Hindlimb muscle (tissue), 1 donor: Measurements from ENCODE around the gene RHOF. TPM values are rescaled to one million over a fixed set of nuclear protein-coding genes. Genes with fewer than 3 reads are reported as not detected.
A peak's percentile ranks its signal among the peaks of the same experiment; 100 is the strongest.

ENCODE experiments used
- DNase-seq: peaks from one replicate; pipeline ENCODE4 v3.0.0-alpha.2; 2013
- polyA plus RNA-seq: library from polyadenylated mRNA; unstranded; fragments of 120-200 nt; gene quantifications from one replicate; pipeline ENCODE4 v1.2.1, GENCODE V29; 2013; ENCODE audit not compliant: insufficient read length

RHOF gene
- polyA plus RNA-seq, 1 donor, result 3.7 TPM

DNA sequence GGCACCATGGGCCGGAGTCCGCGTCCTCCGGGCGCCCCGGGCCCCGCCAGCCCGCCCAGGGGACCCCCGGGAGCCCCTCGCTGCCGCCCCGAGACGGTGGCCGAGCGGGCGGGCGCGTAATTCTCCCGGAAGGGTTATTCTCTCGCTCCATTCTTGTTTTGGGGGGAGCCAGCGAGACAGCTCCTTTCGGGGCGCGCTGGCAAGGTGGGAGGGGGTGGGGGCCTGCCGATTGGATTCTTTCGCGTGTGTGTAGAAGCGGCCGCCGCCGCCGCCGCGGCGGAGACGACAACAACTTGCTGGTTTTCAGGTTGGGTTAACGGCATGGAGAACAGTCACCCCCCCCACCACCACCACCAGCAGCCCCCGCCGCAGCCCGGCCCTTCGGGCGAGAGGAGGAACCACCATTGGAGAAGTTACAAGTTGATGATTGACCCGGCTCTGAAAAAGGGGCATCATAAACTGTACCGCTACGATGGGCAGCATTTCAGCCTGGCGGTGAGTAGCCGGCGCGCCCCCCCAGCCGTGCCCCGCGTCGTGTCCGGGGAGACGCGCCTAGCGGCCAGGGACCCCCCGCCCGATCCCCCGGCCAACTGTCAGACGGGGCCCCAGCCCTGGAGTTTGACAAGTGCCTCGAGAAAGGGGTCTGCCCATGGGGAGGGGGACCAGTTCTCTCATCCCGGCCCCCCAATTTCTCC is 11.1 kb upstream of the RHOF start:
- DNase-seq, result no peak

DNA sequence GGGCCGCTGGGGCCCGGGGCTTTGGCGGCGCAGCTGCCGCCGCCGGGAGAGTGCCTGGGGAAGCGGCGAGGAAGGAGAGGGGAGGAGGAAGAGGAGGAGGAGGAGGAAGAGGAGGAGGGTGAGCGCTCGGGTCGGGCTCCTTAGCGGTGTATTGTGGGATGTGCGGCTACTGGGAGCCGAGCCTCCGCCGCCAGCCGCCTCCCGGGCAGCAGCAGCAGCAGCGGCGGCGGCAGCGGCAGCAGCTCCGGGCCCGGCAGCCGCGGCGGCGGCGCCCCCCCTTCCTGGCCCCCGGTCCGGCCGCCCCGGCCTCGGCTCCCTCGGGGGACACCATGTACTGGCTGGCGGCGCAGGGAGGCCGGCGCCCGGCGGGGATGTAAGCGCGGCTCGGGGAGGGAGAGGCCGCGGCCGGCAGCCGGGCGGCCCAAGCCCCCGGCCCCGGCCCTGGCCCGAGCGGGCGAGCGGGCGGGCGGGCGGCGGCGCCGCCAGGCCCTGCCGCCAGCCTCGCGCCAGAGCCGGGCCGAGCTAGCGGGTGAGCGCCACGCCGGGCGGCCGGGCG is 10.5 kb upstream of the RHOF start, which contains the start of gene SETD1B:
Gene SETD1B, plus strand, starts transcription at position 149 of the 556 bp plus-strand sequence. CDS start 729 bp downstream, outside the sequence.
- DNase-seq, result no peak

DNA sequence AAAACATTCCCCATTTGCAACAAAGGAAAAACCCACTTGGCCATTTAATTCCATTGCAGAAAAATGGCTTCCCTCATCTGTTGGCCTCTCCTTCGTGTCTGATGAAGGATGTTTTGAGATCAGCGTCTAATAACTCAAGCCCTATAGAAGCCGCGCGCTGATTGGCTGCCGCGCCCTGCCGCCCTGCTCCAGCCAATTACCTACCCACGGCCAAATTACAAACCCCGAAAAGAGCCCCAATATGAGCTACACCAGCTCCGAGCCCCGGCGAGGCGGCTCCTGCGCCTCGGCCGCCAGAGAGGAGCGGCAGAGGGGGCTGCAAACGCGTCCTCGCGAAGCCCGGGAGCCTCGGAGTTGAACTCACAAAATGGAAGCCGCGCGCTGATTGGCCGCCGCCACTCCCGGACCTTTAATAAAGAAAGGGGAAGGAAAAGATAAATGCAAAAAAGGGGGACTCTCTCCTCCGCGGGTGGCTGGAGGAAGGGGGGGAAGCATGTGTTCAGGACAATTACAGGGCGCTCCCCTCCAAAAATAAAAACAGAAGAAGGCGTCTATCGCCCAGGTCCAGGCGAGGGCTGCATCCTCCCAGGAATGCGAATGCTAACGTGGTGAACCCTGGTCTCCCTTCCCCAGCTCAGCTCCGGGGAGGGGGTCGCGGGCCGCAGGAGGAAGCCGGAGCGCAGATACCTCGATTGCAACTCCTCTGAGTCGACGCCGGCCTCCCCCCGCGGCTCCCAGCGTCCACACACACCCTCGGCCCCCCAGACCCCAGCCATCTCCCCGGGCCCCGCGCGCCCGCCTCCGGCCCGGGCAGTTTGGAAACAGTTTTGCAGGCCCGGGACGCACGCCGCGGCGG is 9.6 kb upstream of the RHOF start:
- DNase-seq, result peak; percentile 95

DNA sequence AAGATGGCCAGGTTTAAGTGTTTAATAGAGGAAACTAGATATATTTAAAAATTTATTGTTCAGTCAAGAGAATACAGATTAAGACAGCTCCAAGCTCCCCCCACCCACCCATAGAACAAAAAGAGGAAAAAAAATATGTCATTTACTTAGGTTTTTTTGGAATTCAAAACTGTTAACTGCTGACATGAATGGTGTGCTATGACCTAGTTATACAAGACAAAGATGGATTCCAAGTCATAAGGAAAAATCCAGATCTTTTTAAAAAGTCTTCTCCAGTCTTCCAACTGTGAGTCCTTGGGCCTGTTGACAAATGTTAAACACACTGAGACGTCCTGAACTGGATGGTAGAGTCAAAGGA is 9.0 kb upstream of the RHOF start:
- DNase-seq, result no peak

DNA sequence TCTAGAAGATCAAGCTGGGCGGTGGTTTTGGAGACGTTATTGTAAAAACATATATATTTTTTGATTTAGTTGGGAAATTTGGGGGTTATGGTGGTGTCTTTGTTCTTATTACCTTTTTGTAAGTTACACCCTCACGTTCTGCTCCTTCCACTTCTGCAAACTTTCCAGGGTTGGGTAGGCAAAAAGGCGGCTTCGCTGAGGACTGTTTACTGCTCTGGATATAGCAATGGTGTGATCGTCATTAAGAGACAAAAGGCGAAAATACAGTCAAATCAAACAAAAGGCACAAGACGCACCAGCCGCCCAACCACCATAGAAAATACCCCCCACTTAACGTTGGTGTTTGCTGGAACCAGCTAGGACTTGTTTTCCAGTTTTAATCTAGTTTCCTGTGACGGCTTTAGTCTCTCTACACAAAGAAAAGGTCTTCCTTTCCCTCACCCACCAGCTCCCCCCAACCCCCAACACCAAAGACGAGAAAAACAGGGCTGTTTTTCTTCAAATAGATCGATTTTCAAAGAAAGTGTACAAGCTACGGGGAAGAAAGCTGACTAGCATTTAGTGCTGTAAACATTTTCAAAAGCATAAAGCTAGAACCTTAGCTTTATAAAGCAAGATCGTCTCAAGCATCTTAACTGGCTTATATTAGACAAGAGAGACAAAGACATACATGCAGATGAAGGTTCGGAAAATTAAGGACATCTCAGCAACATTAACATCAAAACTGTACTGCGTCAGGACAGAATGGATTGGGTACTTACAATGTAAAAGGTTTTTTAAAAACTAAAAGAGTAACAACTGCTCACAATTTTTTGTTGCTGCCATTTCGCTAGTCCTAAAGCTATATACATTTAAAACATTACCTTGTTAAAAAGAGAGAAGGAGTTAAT is 8.4 kb upstream of the RHOF start:
- no peak for DNase-seq

DNA sequence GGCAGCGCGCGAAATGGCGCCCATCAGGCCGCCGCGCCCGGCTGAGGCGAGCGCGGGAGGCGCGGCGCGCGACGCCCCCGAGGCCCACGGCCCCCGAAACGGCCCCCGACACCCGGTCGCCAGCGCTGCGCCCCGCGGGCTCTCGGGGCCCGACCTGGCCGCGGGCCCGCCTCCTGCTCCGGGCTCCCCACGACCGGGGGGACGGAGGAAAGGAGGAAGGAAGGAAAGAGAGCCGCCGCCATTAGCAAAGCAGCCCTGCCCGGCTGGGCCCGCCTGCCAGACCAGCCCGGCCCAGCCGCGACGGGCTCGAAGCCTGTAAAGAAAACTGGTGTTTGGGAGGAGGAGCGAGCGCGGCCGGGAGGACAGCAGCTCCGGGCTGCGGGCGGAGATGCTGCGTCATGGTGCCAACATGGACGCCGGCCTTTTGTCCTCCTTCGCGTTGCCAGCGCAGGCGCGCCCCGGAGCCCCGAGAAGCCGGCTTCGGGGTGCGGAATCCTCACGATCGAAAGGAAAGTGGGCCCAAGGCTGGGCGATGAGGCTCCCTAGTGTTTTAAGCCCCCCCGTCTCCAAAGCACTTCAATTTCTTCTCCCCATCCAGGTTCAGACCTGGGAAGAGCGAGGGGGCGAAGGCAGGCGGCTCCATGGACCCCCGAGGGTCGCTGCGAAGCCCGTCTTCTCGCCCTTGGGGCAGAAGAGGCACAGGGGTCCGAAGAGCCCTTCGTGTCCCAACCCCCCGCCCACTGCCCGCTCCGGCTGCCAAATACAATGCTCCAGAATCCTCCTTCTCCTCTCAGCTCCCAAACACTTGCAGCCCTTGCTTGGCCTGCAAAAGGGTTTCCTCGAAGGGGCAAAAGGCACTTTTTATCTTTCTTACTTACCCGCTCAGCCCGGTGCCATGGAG is 7.5 kb upstream of the RHOF start:
- DNase-seq, result peak; percentile 78

DNA sequence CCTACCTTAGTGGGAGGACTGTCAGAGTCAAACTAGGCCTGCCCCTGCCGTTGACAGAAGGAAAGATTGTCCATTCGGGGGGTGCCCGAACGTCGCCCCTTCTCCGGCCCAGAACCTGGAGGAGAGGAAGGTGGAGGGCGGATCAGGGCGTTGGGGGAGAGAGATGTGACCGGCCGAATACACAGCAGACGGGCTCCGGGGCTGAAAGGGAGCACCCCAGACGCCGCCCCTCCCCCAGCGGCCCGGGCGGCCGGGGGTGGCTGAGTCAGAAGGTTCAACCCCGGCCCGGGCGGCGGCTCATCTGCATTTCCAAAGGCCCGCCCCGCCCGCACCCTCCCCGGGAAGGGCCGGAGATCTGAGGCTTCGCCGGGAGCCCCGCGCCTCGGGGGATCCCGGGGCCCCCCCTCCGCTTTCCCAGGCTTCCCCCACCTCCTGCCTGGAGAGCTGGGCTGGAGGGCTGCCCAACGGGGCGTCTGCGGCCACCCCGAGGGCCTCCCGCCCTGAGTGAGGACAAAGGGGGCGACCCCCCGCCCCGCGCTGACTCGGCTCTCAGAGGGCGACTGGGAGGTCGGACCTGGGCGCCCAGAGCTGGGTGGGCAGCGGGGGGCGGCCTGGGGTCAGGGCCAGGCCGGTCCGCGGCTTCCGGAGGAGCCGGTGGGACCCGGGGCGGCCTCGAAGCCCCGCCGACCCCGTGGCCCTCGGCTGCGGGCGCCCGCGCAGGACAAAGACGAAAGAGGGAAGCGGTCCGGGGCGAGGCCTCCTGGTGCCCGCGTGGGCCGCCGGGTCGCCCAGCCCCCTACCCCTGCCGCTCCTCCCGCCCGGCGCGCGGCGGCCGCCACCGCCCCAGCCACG is 6.6 kb upstream of the RHOF start:
- DNase-seq, result peak; percentile 77

DNA sequence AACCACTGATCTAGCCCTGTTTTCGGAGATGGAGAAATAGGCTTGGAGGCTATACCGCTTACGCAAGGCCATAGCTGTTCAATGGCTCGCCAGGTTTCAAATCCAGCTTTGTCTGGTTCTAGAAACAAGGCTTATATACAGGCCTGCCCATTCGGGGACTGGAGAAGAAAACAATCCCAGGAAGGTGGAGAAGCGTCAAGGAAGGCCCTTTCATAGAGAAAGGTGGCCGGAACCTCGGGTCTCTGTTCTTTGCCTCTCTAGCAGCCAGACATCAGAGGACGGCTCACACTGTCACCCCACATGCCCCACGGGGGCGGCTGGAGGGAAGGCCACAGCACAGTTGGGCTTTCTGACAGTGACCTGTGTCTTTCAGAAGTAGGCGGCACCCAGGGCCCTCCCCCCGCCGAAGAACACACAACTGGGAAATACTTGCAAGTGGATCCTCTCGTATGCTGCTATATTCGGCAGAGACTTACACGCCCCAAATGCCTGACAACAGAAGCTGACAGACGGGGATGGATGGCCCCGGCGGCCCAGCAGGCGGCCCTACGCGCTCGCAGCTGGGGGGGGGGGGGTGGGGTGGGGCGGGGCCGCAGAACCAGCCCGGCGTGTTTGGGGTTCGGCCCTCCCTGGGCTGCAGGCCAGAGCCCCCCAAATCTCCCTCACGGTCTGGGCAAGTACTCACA is 5.8 kb upstream of the RHOF start:
- DNase-seq, result no peak

DNA sequence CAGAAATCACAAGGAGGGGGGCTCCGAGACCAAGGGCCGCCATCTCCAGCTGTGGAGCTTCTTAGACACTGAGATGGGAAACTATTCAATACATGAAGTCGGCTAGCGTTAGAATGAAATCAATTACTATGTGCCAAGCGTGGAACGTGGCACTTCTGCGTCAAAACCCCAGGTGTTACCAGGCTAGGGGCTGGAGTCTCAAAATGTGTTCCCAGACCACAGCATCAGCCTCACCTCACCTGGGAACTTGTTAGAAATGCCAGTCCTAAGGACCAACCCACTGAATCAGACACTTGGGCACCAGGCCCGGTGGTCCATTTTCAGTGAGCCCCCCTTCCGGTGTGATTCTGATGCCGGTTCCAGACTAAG is 5.3 kb upstream of the RHOF start:
- DNase-seq, result no peak

DNA sequence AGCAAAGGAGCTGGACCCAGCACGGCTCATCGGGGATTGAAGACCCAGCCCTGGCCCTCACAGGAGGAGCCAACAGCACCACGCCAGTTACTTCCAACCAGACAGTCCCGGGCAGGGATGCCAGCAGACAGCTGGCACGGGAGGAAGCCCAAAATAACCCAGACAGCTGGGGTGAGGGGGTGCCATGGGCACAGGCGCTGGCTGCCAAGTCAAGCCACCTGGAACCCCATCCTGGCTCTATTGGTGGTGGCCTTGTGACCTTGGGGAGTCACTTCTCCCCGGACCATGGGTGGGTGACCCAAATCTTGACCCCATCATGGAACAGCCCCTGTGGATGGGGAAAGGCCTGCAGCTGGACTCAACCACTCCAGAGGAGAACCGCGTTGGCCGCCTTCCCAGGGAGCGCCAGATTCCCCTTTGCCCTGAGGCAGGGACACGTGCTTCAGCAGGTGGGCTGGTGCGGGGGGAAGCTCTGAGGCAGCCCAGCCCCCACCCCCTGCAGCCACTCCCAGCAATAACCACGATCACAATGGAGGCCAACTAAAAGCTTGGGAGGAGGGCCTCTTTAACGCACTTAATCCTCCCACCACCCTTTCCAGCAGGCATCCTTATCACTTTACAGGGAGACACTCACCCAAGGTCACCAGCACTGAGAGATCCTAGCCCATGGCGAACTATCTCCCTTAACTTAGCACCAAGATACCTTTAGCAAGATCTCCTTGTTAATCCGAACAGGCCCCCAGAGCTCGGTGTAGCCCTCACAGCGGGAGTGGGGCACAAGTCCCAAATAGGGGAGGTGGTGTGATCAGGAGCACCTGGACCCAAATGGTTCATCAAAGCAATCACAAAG is 4.7 kb upstream of the RHOF start:
- DNase-seq, result no peak

DNA sequence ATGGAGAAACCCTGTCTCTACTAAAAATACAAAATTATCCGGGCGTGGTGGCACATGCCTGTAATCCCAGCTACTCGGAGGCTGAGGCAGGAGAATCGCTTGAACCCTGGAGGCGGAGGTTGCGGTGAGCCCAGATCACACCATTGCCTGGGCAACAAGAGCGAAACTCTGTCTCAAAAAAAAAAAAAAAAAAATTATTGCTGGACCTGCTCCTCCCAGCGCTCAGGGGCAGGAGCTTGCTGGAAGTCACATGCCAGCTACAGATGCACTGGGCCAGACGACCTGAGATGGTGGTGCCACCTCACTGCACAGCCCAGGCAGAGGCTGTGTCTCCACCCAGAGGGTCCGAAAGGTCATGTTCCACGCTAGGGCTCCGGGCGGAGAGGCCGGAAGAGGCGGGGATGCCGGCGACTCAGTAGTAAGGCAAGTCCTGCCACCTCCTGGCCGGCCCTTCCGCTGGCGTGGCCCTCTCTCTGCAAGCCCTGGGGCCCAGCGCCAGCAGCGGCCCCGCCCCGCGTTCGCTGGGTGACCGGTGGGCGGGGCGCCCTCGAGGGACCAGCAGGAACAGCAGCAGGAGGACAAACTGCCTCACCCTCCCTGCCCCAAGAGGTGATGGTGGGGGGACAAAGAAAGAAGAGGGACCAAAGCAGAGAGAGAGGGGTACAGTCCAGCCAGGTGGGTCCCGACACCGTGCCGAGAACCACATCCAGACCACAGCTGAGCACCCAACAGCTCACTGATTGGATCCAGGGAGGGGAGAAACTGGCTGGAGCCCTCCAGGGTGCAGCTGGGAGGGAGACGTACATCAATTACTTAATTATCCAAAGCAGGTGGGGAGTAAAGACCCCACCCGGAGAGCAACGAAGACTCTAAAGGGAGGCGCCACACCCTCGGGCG is 3.6 kb upstream of the RHOF start:
- DNase-seq, result no peak

DNA sequence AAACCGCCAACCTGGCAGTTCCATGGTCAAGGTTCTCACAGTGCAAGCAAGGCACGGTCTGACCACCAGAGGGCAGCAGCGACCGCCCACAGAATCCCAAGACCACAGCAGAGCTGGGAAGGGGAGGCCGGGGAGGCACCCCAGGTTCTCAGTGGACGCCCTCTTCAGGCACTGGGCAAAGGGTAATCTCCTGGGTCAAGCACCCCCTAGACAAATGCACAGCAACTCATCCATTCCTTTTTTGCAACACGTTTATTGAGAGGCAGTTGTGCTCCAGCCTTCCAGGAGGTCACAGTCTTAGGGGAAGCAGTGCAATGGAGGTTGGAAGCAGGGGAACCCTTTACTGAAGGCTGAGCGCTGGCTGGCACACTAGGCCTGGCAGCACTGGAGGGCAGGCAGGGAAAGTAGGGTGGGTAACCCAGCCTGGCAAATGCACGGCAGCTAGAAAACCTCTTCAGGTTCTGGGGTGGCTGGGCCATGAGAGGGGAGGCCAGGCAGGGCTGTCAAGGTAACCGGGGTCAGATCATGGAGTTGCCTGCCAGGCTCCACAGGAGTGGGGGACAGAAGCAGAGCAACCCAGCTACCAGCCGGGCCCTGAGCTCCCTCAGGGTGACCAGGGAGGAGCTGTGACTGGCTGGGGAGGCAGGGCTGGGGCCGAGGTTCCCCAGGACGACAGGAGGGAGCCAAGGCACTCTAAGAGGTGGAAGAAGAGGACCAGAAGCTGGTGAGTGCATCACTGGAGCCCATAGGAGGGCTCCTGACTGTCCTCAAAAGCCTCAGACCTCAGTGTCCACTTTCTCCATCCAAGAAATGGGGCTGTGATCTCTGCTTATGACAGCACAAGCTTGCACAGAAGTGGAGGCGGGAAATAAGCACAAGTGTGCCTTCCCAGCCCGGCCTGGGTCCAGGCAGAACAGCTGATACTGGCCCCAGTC is 1.8 kb upstream of the RHOF start:
- DNase-seq, result peak; percentile 94

DNA sequence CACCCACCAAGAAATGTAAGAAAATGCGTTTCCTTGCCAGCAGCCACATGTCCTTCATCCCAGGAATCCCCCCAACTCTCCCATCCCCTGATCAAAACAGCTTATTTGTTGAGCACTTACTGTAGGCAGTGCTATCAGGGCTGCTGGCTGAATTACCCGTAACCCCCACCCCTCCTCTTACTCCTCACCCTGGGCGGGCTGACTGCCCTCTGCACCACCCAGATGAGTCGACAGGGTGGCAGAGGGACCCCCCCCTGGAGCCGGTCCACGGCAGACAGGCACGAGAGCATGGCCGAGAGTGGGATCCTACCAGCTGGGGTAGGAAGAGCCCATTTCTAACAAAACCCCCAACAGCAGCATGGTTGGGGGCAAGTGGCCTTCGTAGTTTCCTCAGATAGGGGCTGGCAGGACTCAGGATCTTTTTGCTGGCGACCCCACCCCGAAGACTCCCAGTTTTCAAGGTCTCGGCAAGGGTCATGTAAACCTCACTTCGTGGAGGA is 1.1 kb upstream of the RHOF start:
- DNase-seq, result no peak

DNA sequence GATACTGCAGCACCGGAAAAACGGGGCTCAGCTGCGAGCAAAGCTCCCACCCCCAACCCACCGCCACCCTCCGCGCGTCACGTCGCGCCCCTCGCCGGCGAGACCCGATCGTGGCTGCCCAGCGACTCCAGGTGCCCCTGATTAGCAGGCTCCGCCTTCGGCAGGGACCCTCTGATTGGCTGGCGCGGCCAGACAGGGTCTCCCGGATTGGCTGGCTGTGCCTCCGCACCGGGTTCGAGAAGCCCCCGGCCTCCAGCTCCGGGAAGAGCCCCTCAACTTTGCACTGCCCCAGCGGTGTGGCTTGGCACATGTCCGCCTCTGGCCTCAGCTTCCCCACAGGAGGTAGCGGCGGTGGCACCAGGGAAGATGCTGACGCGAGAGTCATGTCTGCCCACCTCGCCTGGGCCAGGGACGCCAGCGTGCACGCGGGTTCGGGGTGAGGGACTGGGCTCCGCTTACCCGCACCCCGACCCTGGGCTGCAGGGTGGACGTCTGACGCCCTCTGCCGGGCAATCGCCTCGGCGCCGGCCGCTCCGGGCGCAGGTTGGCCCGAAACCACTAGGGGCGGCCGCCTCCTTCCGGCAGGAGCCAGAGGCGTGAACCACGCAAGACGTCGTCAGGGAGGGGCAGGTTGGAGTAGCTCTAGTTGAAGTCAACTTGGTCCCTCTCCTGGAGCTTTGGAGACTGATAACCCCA is 498 bp upstream of the RHOF start:
- DNase-seq, result peak; percentile 93

DNA sequence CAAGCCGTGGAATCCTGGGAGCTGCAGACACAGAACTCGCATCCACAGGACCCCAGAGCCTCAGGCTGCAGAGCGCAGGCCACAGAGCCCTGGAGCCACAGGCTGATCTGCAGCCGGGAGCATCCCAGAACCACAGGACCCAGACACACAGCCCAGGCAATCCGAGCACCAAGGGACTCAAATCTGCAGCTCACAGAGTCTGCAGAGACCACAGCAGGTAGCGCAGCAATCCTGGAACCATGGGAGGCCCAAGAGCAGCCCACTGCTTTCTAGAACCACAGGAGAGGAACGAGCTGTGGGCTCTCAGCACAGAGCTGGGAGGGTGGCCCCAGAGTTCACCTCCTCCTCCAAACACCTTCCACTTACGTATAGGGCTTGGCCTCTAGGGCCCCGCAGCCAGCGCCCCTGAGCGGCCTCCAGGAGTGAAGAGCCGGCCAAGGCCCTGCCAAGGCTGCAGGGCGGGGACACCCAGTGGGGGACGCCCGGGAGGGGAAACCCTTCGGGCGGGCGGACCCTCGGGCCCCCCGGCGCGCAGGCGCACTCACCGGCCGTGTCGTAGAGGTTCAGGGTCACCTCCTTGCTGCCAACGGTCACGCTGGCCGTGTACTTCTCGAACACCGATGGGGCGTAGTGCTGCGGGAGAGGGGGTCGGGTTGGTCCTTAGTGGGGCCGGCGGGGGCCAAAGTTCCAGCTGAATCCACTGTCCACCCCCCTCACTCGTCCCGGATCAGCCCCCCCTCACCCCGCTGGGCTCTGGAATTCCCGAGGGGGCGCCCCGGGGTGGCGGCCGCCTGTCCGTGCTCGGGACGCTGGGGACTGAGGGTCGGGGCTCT is 665 bp downstream of the RHOF start:
- no peak for DNase-seq
